Cardiac muscle cell (in vitro differentiated cells and primary cell): ENCODE data around the gene NKAPD1. TPM values are rescaled to one million over a fixed set of nuclear protein-coding genes. Genes with fewer than 3 reads are reported as not detected.
"Not testable (repeated sequence)": the region's sequence is repeated elsewhere in the genome, so short reads cannot be mapped to it uniquely, and the experiment has no call there.

Experiments
- DNase-seq, 2 donors: peaks; one replicate each; pipeline versions ENCODE4 v3.0.0 to v3.0.0-alpha.2; 2010 to 2017; ENCODE audit warnings: low read depth in 1 of 2, low spot score in 1 of 2
- H3K27ac ChIP-seq: fragments of 200-600 bp; sonication (generic); 2 replicates; pipeline ENCODE4 v1.5.1; 2016
- H3K27me3 ChIP-seq: fragments of 200-600 bp; sonication (generic); 2 replicates; pipeline ENCODE4 v1.6.0; 2016; ENCODE audit warnings: control low read depth
- H3K36me3 ChIP-seq: fragments of 200-600 bp; sonication (generic); 2 replicates; pipeline ENCODE4 v1.5.1; 2016; ENCODE audit warnings: control low read depth
- H3K4me1 ChIP-seq: fragments of 200-600 bp; sonication (generic); 2 replicates; pipeline ENCODE4 v1.8.1; 2017; ENCODE audit warnings: low read depth, mild to moderate bottlenecking, mixed run types
- H3K4me3 ChIP-seq: fragments of 200-600 bp; sonication (generic); 2 replicates; pipeline ENCODE4 v1.5.1; 2016; ENCODE audit warnings: mild to moderate bottlenecking
- H3K9me3 ChIP-seq: fragments of 200-600 bp; sonication (generic); 2 replicates; pipeline ENCODE4 v1.5.1; 2017; ENCODE audit warnings: low read depth, mild to moderate bottlenecking, control low read depth
- CTCF ChIP-seq: IDR thresholded peaks from 2 replicates; pipeline ENCODE4 v1.5.1; 2012; ENCODE audit warnings: low read depth, mild to moderate bottlenecking, low read length
- polyA plus RNA-seq: library from polyadenylated mRNA; unstranded; fragments of >200 nt; fragmentation: Nextera tagmentation; extraction: Ambion mirVana; gene quantifications from 2 replicates; pipeline ENCODE4 v1.2.1, GENCODE V29; 2016
- total RNA-seq: library from RNA; depleted of rRNA; stranded (reverse); fragments of >200 nt; gene quantifications from 2 replicates; pipeline ENCODE4 v1.2.3, GENCODE V29; 2016

NKAPD1 gene
- total and polyA plus RNA-seq, 2 experiments from 2014 or later: 12.8 to 19.6 TPM

GRCh38 chr11:112082729-112083128 lies 8.6 kb downstream of the NKAPD1 start:
- Histone ChIP-seq H3K4me1 (peaks cover 9% of the 10 kb centered on the region), H3K36me3 (peaks cover 56% of the 10 kb centered on the region), H3K9me3 (no peaks in the 10 kb centered on the region), H3K27me3 (no peaks in the 10 kb centered on the region), H3K4me3 (no peak overlapping the region), H3K27ac (peak overlapping the region; percentile 11)
- peak in 1 of 2 donors; percentile 12 for DNase-seq
- TF ChIP-seq CTCF: no peak

- peaks cover 11% of the 10 kb centered on the region for H3K4me1 ChIP-seq
- peak; percentile 33 to 39 for DNase-seq
- H3K27ac ChIP-seq: peak overlapping the region; percentile 67
- no peak for TF ChIP-seq CTCF
- peaks cover 54% of the 10 kb centered on the region for H3K36me3 ChIP-seq
- no peaks in the 10 kb centered on the region for H3K27me3 ChIP-seq
- peak overlapping the region; percentile 86 for H3K4me3 ChIP-seq
- no peaks in the 10 kb centered on the region for H3K9me3 ChIP-seq
Observed at GRCh38 chr11:112085822-112086421, 11.8 kb downstream of the NKAPD1 start.

GRCh38 chr11:112086422-112087191 lies 12.5 kb downstream of the NKAPD1 start, which contains the start of the genes SDHD and TIMM8B:
Gene SDHD, plus strand, starts transcription at chr11:112086873. Its CDS starts 35 bp downstream, at chr11:112086908.
Gene TIMM8B, minus strand, starts transcription at chr11:112086756. Its CDS starts 33 bp downstream, at chr11:112086723.
- no peaks in the 10 kb centered on the region for H3K27me3 ChIP-seq
- peaks cover 58% of the 10 kb centered on the region for H3K36me3 ChIP-seq
- TF ChIP-seq CTCF: peak; percentile 30
- peaks cover 11% of the 10 kb centered on the region for H3K4me1 ChIP-seq
- peak within 1 kb of the TSS; percentile 78 for H3K27ac ChIP-seq
- DNase-seq: peak; percentile 98 to 99
- H3K9me3 ChIP-seq: no peaks in the 10 kb centered on the region
- H3K4me3 ChIP-seq: peak within 1 kb of the TSS; percentile 86

- TF ChIP-seq CTCF: no peak
- peak in 1 of 2 donors; percentile 2 for DNase-seq
- Histone ChIP-seq H3K27ac (peak overlapping the region; percentile 78), H3K4me1 (peaks cover 11% of the 10 kb centered on the region), H3K36me3 (peaks cover 58% of the 10 kb centered on the region), H3K27me3 (no peaks in the 10 kb centered on the region), H3K9me3 (no peaks in the 10 kb centered on the region), H3K4me3 (peak overlapping the region; percentile 86)
Observed at GRCh38 chr11:112087212-112087611, 13.1 kb downstream of the NKAPD1 start.

GRCh38 chr11:112095302-112095701 lies 21.2 kb downstream of the NKAPD1 start:
- DNase-seq, H3K9me3 ChIP-seq, H3K27me3 ChIP-seq, H3K27ac ChIP-seq, H3K4me1 ChIP-seq, H3K4me3 ChIP-seq: not testable (repeated sequence)
- H3K36me3 ChIP-seq: peaks cover 49% of the 10 kb centered on the region

- H3K4me1 ChIP-seq: no peaks in the 10 kb centered on the region
- H3K4me3 ChIP-seq: no peak overlapping the region
- H3K27ac ChIP-seq: no peak overlapping the region
- no peaks in the 10 kb centered on the region for H3K27me3 ChIP-seq
- DNase-seq: no peak
- H3K9me3 ChIP-seq: no peaks in the 10 kb centered on the region
- H3K36me3 ChIP-seq: peaks cover 41% of the 10 kb centered on the region
- no peak for TF ChIP-seq CTCF
Observed at GRCh38 chr11:112096194-112096593, 22.1 kb downstream of the NKAPD1 start.
